Ascending aorta (tissue), 2 donors: ENCODE data around the gene CREB1. TPM values are rescaled to one million over a fixed set of nuclear protein-coding genes. Genes with fewer than 3 reads are reported as not detected.

Source experiments
- DNase-seq, 2 donors: peaks; one replicate each; pipeline ENCODE4 v3.0.0-alpha.2; 2019; ENCODE audit warnings: low spot score in 2 of 2
- H3K27ac ChIP-seq, 2 donors: fragments of 200-600 bp; sonication (generic); one replicate each; pipeline ENCODE4 v1.5.1; 2016 to 2017; ENCODE audit warnings: mild to moderate bottlenecking in 1 of 2
- H3K27me3 ChIP-seq: fragments of 200-600 bp; sonication (generic); one replicate; pipeline ENCODE4 v1.5.1; 2017
- H3K36me3 ChIP-seq, 2 donors: fragments of 200-600 bp; sonication (generic); one replicate each; pipeline ENCODE4 v1.5.1; 2016
- H3K4me1 ChIP-seq, 2 donors: fragments of 200-600 bp; sonication (generic); one replicate each; pipeline ENCODE4 v1.5.1; 2016 to 2017; ENCODE audit warnings: mild to moderate bottlenecking in 1 of 2
- H3K4me3 ChIP-seq, 2 donors: fragments of 200-600 bp; sonication (generic); one replicate each; pipeline ENCODE4 v1.5.1; 2016 to 2017; ENCODE audit warnings: mild to moderate bottlenecking in 1 of 2
- H3K9me3 ChIP-seq, 2 donors: fragments of 200-600 bp; sonication (generic); one replicate each; pipeline ENCODE4 v1.5.1; 2016
- CTCF ChIP-seq, 3 experiments: fragments of 200-600 bp in 2 of 3; fragments of 450-650 bp in 1 of 3; sonication (generic) in 2 of 3; IDR thresholded peaks; one replicate each; pipeline ENCODE4 v1.5.1; 2016 to 2019; ENCODE audit warnings: antibody characterized with exemption in 3 of 3, mild to moderate bottlenecking in 1 of 3, moderate library complexity in 1 of 3
- intact Hi-C: fragments of 100-400 bp; cut with DNase I; formaldehyde crosslinking; loops from one replicate; pipeline ENCODE4 v1.15.1; 2023
- total RNA-seq: library from RNA; depleted of rRNA; stranded (reverse); fragments of >200 nt; gene quantifications from one replicate; pipeline ENCODE4 v1.1.0, GENCODE V29; 2016

CREB1 gene
- total RNA-seq, 1 donor from 2014 or later: 12.8 TPM

- Histone ChIP-seq H3K27ac (no peak overlapping the region), H3K9me3 (peaks cover 0 to 8% of the 10 kb centered on the region in 2 donors), H3K4me1 (no peaks in the 10 kb centered on the region), H3K4me3 (no peak overlapping the region), H3K27me3 (no peaks in the 10 kb centered on the region), H3K36me3 (peaks cover 13 to 53% of the 10 kb centered on the region in 2 donors)
- TF ChIP-seq CTCF (IDR thresholded peaks at IDR 0.05): no peak
- intact Hi-C loops: no loop called here
- no peak for DNase-seq
Measured at GRCh38 chr2:207587305-207587704, 57.5 kb downstream of the CREB1 start.

GRCh38 chr2:207589143-207589542, 59.4 kb downstream of the CREB1 start:
- Histone ChIP-seq H3K9me3 (peaks cover 0 to 12% of the 10 kb centered on the region in 2 donors), H3K27ac (no peak overlapping the region), H3K36me3 (peaks cover 23 to 51% of the 10 kb centered on the region in 2 donors), H3K4me1 (no peaks in the 10 kb centered on the region), H3K4me3 (no peak overlapping the region), H3K27me3 (no peaks in the 10 kb centered on the region)
- intact Hi-C loops: no loop called here
- DNase-seq: no peak
- TF ChIP-seq CTCF (IDR thresholded peaks at IDR 0.05): no peak

GRCh38 chr2:207593277-207593676, 63.5 kb downstream of the CREB1 start:
- Histone ChIP-seq H3K4me3 (no peak overlapping the region), H3K9me3 (peaks cover 0 to 12% of the 10 kb centered on the region in 2 donors), H3K4me1 (no peaks in the 10 kb centered on the region), H3K36me3 (peaks cover 21 to 44% of the 10 kb centered on the region in 2 donors), H3K27me3 (no peaks in the 10 kb centered on the region), H3K27ac (no peak overlapping the region)
- intact Hi-C loops: no loop called here
- no peak for TF ChIP-seq CTCF (IDR thresholded peaks at IDR 0.05)
- DNase-seq: no peak

- no peak for TF ChIP-seq CTCF (IDR thresholded peaks at IDR 0.05)
- Histone ChIP-seq H3K9me3 (peaks cover 0 to 12% of the 10 kb centered on the region in 2 donors), H3K36me3 (peaks cover 21 to 39% of the 10 kb centered on the region in 2 donors), H3K27me3 (no peaks in the 10 kb centered on the region), H3K4me1 (no peaks in the 10 kb centered on the region), H3K27ac (no peak overlapping the region), H3K4me3 (no peak overlapping the region)
- intact Hi-C loops: no loop called here
- DNase-seq: no peak
Measured at GRCh38 chr2:207594264-207594663, 64.5 kb downstream of the CREB1 start.

GRCh38 chr2:207594731-207595130, 65.0 kb downstream of the CREB1 start:
- DNase-seq: no peak
- H3K4me1 ChIP-seq: no peaks in the 10 kb centered on the region
- H3K27ac ChIP-seq: no peak overlapping the region
- H3K9me3 ChIP-seq: peaks cover 0 to 12% of the 10 kb centered on the region in 2 donors
- no peaks in the 10 kb centered on the region for H3K27me3 ChIP-seq
- no peak overlapping the region for H3K4me3 ChIP-seq
- intact Hi-C loops: no loop called here
- TF ChIP-seq CTCF (IDR thresholded peaks at IDR 0.05): no peak
- H3K36me3 ChIP-seq: peaks cover 21 to 38% of the 10 kb centered on the region in 2 donors

GRCh38 chr2:207599636-207600035, 69.9 kb downstream of the CREB1 start:
- H3K27ac ChIP-seq: no peak overlapping the region
- intact Hi-C loops: no loop called here
- peaks cover 3 to 12% of the 10 kb centered on the region in 2 donors for H3K36me3 ChIP-seq
- TF ChIP-seq CTCF (IDR thresholded peaks at IDR 0.05): no peak
- H3K27me3 ChIP-seq: no peaks in the 10 kb centered on the region
- H3K9me3 ChIP-seq: no peaks in the 10 kb centered on the region
- H3K4me3 ChIP-seq: no peak overlapping the region
- no peak for DNase-seq
- no peaks in the 10 kb centered on the region for H3K4me1 ChIP-seq
